ENCODE data around the gene DCLRE1A.

DNA sequence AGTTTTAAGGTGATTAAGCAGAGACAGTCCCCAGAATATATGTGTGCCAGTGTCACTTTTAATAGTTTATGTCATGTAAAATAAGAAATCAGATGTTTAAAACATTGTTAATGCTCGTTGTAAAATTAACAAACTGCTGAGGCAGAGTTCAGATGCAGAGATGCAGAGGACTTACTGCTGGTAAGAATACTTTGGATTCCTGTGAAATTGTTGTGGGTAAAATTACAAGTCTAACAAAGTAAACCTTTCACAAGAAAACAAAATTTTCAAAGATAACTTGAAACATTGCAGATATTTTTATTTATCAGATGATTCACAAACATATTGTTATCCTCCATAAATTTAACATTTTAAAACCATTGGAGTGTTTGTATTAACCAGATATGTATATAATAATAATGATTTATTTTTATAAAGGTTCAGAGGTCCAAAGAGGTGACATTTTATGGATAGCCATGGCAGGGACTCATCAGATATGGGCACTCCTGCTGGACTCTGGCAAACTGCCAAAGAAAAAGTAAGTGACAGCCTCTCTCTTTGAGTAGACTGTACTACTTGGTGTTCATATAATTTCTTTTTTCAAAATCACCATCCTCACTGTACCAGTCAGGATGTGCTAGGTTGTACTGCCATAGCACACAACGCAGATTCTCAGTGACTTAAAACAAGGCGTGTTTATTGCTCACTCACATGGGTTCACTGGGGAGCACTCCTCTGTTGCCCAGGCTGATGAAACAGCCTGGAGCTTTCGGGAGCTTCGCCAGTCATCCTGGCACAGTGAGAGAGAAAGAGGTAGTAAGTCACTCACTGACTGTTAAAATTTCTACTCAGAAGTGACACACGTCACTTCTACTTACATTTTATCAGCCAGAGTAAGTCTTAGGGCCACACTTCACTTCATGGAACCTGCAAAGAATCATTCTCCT lies 44.1 kb upstream of the DCLRE1A start:
- TF ChIP-seq, protein P1, sequence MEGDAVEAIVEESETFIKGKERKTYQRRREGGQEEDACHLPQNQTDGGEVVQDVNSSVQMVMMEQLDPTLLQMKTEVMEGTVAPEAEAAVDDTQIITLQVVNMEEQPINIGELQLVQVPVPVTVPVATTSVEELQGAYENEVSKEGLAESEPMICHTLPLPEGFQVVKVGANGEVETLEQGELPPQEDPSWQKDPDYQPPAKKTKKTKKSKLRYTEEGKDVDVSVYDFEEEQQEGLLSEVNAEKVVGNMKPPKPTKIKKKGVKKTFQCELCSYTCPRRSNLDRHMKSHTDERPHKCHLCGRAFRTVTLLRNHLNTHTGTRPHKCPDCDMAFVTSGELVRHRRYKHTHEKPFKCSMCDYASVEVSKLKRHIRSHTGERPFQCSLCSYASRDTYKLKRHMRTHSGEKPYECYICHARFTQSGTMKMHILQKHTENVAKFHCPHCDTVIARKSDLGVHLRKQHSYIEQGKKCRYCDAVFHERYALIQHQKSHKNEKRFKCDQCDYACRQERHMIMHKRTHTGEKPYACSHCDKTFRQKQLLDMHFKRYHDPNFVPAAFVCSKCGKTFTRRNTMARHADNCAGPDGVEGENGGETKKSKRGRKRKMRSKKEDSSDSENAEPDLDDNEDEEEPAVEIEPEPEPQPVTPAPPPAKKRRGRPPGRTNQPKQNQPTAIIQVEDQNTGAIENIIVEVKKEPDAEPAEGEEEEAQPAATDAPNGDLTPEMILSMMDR (IDR thresholded peaks at IDR 0.05), result no peak
- TF ChIP-seq POLR2AphosphoS5 (IDR thresholded peaks at IDR 0.05; ENCODE audit: low read depth, low read length), result no peak
- no peak for TF ChIP-seq SIN3A (IDR thresholded peaks at IDR 0.05; ENCODE audit: borderline replicate concordance, insufficient read depth, low read depth, low read length)

All from Panc1 (cell line).